ENCODE measurements around the gene CENPN. TPM values are rescaled to one million over a fixed set of nuclear protein-coding genes. Genes with fewer than 3 reads are reported as not detected.

The CENPN gene
- total RNA-seq, 1 experiment from 2014 or later = 76.7 TPM

DNA sequence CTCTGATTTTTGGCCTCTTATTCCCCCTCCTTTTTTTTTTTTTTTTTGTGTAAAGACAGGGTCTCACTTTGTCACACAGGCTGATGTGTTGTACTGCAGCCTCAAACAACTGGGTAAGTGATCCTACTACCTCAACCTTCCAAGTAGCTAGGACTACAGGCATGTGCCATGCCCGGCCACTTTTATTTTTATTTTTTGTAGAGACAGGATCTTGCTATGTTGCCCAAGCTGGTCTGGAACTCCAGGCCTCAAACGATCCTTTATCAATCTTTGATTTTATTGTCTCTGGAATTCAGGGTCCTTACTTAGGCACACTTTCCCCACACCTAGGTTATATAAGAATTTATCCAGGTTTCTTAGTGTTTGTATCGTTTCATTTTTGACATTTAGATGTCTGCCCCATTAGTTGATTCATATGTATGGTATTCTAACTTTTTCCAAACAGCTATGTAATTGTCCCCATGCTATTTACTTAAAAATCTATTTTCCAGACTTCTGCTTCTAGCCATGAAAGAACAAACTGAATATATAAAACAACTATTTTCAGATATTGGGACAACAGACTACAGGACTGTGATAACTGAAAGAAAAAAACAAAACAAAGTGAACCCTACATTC, 14.2 kb upstream of the CENPN start:
- no peak overlapping the region for H3K9ac ChIP-seq (ENCODE audit: low read length)
- no peaks in the 10 kb centered on the region for H3K9me3 ChIP-seq (ENCODE audit: control insufficient read depth in 1 of 2, insufficient read depth in 1 of 2, low read depth in 1 of 2, low read length in 2 of 2)
- peaks cover 16 to 29% of the 10 kb centered on the region in 2 experiments for H3K4me1 ChIP-seq (ENCODE audit: control insufficient read depth in 1 of 2, insufficient read depth in 2 of 2, low read length in 2 of 2)
- H3K9me2 ChIP-seq (ENCODE audit: insufficient read depth) = no peaks in the 10 kb centered on the region
- ATAC-seq (no peak), DNase-seq (ENCODE audit: low read depth, low spot score) (no peak)
- peaks cover 0 to 6% of the 10 kb centered on the region in 2 experiments; a peak in 2 of 4 replicates for H3K36me3 ChIP-seq (ENCODE audit: control insufficient read depth in 1 of 2, insufficient read depth in 2 of 2, low read length in 2 of 2)
- intact Hi-C loops (cut with micrococcal nuclease) = no loop called here
- BruUV-seq (replicated peaks) = no TSS peak
- no peak overlapping the region for H3K4me2 ChIP-seq (ENCODE audit: low read length)
- no peak overlapping the region for H2AFZ ChIP-seq (ENCODE audit: low read depth, low read length, poor library complexity, severe bottlenecking)
- ChIA-PET CTCF (interaction anchor here (1.3 to 2.5 kb wide), 2 partner anchors 12 to 18 kb away, joined by 5 to 13 read pairs; no protein-coding TSS in a partner anchor), POLR2A (no interaction called here), RAD21 (ENCODE audit: low non-redundant PET in 1 of 2, low total read pairs in 2 of 2, uncharacterized antibody in 2 of 2, unreplicated experiment in 2 of 2) (no interaction called here)
- H3K79me2 ChIP-seq (ENCODE audit: insufficient read depth, low read length) = peaks cover 97% of the 10 kb centered on the region
- no peak overlapping the region for H3K27ac ChIP-seq (ENCODE audit: low read depth, low read length)
- no peaks in the 10 kb centered on the region for H3K27me3 ChIP-seq (ENCODE audit: insufficient read depth, low read length)
- TF ChIP-seq SIN3A (IDR thresholded peaks at IDR 0.05; ENCODE audit: low read depth) (no peak), POLR2AphosphoS5 (IDR thresholded peaks at IDR 0.05; ENCODE audit: low read depth, low read length) (no peak), YY1 (IDR thresholded peaks at IDR 0.05; ENCODE audit: extremely low read depth, insufficient replicate concordance, low read depth, low read length) (no peak), EZH2phosphoT487 (IDR thresholded peaks at IDR 0.05; ENCODE audit: borderline replicate concordance) (no peak), TCF7L2 (IDR thresholded peaks at IDR 0.05; ENCODE audit: borderline replicate concordance, extremely low read depth, insufficient read depth, insufficient read length) (no peak), ZFX (IDR thresholded peaks at IDR 0.05) (no peak), SRF (IDR thresholded peaks at IDR 0.05; ENCODE audit: low read depth) (no peak), CEBPB (IDR thresholded peaks at IDR 0.05; ENCODE audit: low read depth) (no peak), JUND (IDR thresholded peaks at IDR 0.05) (no peak), RAD21 (IDR thresholded peaks at IDR 0.05; ENCODE audit: low read depth) (no peak), CBX3 (IDR thresholded peaks at IDR 0.05; ENCODE audit: low read depth) (no peak)
- TF ChIP-seq, protein P1, sequence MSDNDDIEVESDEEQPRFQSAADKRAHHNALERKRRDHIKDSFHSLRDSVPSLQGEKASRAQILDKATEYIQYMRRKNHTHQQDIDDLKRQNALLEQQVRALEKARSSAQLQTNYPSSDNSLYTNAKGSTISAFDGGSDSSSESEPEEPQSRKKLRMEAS (IDR thresholded peaks at IDR 0.05) = no peak
- no peaks in the 10 kb centered on the region; the same call in 1 of the 2 replicates for H4K20me1 ChIP-seq (ENCODE audit: insufficient read depth)
- no peak overlapping the region for H3K4me3 ChIP-seq (replicated peaks in 1 of 2; ENCODE audit: low read depth in 1 of 2, low read length in 2 of 2)
